ENCODE measurements around the gene NR4A3. TPM values are rescaled to one million over a fixed set of nuclear protein-coding genes. Genes with fewer than 3 reads are reported as not detected.

Gene NR4A3
- total RNA-seq, 1 experiment from 2014 or later = 0.24 TPM

GRCh38 chr9:99824378-99825171 is 2.9 kb downstream of the NR4A3 start:
- TF ChIP-seq CTCF (conservative IDR thresholded peaks at IDR 0.05) = peak; percentile 85
- Histone ChIP-seq H3K27me3 (ENCODE audit: insufficient read depth, low read length) (peaks cover 73% of the 10 kb centered on the region), H3T11ph (ENCODE audit: low read length) (no peak overlapping the region), H3K4me2 (ENCODE audit: insufficient read depth, insufficient read length, low read length) (peak overlapping the region; percentile 98), H2BK120ac (ENCODE audit: low read depth, low read length, poor library complexity, severe bottlenecking) (no peak overlapping the region), H3K79me1 (ENCODE audit: insufficient read depth, low read depth, low read length, poor library complexity, severe bottlenecking) (no peaks in the 10 kb centered on the region), H3K4me1 (ENCODE audit: insufficient read depth, low read length) (peaks cover 6% of the 10 kb centered on the region; the same call in 1 of the 2 replicates), H4K5ac (ENCODE audit: insufficient read length, low read depth, low read length) (no peak overlapping the region), H2BK5ac (ENCODE audit: insufficient read length, low read length) (no peak overlapping the region), H3K56ac (ENCODE audit: insufficient read length, low read depth, low read length) (no peak overlapping the region), H3K23me2 (ENCODE audit: insufficient read length, low read depth, low read length, poor library complexity, severe bottlenecking) (peaks cover 50% of the 10 kb centered on the region), H3K4ac (ENCODE audit: low read depth, low read length) (no peak overlapping the region), H3K23ac (ENCODE audit: insufficient read length, low read depth, low read length) (no peak overlapping the region), H3K18ac (ENCODE audit: insufficient read length, low read depth, low read length) (peak overlapping the region; percentile 68), H4K8ac (replicated peaks; ENCODE audit: insufficient read length, low read depth, low read length) (no peak overlapping the region), H2AFZ (ENCODE audit: low read length) (no peak overlapping the region), H2BK20ac (ENCODE audit: low read depth, low read length, poor library complexity, severe bottlenecking) (no peak overlapping the region), H4K91ac (ENCODE audit: insufficient read length, low read depth, low read length) (no peak overlapping the region), H2AK5ac (ENCODE audit: insufficient read length, low read length) (no peak overlapping the region), H2BK15ac (ENCODE audit: low read depth, low read length) (no peak overlapping the region), H2BK12ac (ENCODE audit: insufficient read length, low read depth, low read length) (no peak overlapping the region), H3K14ac (ENCODE audit: insufficient read depth, low read length) (peak overlapping the region; percentile 66; the same call in 1 of the 2 replicates), H3K9ac (ENCODE audit: extremely low read depth, insufficient read length, low read length) (no peak overlapping the region), H3K9me3 (ENCODE audit: control insufficient read depth, low read depth, low read length) (no peaks in the 10 kb centered on the region), H3K27ac (ENCODE audit: insufficient read length, low read depth, low read length) (no peak overlapping the region), H3K79me2 (ENCODE audit: insufficient read depth, low read length) (no peaks in the 10 kb centered on the region), H4K20me1 (ENCODE audit: control insufficient read depth, insufficient read depth, insufficient read length) (no peaks in the 10 kb centered on the region)
- Mint-ChIP-seq H3K27ac (no peak overlapping the region), H3K36me3 (ENCODE audit: insufficient read depth in 1 of 3, low read depth in 3 of 3) (peaks cover 0 to 2% (median 0%) of the 10 kb centered on the region in 3 experiments; a peak in 3 of 7 replicates), H3K27me3 (ENCODE audit: low read depth) (peaks cover 95% of the 10 kb centered on the region), H3K4me1 (peaks cover 45 to 49% of the 10 kb centered on the region in 2 experiments), H3K9me3 (peaks cover 0 to 3% of the 10 kb centered on the region in 2 experiments; a peak in 2 of 5 replicates), H3K4me3 (peak overlapping the region; percentile 86 to 96)
- WGBS (ENCODE audit: extremely low coverage, insufficient read length, low lambda C conversion rate) = no CpG with 5 or more reads among the region's 56 CpGs
- DNase-seq = peak; percentile 81

All from H9 (cell line).